ENCODE results near the gene MTG2.

DNA sequence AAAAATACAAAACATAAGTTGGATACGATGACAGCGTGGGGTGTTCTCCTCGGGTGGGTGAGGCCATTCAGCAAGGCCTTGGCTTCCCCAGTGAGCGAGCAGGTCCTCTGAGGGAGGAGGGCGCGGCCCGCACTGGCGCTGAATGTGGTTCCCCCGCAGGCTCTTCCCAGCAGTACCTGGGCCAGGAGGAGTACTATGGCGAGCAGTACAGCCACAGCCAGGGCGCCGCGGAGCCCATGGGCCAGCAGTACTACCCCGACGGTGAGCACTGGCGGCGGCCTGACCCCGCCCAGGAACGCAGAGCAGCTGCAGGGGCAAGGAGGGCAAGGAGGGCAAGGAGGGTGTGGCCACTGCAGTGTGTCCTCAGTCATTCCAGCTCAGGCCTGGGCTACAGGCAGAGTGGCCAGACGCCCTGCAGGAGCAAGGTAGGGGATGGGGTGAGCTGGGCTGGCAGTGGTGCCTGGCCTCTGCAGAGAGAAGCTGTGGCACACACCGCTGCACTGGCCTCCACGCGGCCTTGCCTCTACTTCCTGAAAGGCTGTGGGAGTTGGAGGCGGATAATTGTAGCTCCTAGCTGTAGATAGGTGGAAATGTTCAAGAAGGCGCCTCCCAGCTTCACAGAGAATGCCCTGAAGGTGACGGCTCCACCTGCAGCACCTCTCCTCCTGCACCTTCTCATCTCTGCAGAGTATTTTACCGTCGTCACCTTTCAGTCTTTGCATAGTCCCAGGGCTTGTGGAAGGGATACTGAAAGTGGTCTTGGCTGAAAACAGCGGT is 18.7 kb upstream of the MTG2 start:
- no peak for TF ChIP-seq CTCF (IDR thresholded peaks at IDR 0.05; ENCODE audit: insufficient read depth, low read depth, low read length)
- TF ChIP-seq EZH2 (IDR thresholded peaks at IDR 0.05; ENCODE audit: insufficient read depth, low read length): no peak

Measured in astrocyte (in vitro differentiated cells and primary cell).